Gastroesophageal sphincter (tissue), 3 donors: Measurements from ENCODE around the gene NEK6.

ENCODE experiments used
- CTCF ChIP-seq, 4 experiments: fragments of 200-600 bp in 2 of 4; fragments of 450-650 bp in 2 of 4; sonication (generic) in 1 of 4; IDR thresholded peaks; one replicate each; pipeline ENCODE4 v1.5.1; 2017 to 2019; ENCODE audit warnings: antibody characterized with exemption in 4 of 4, mild to moderate bottlenecking in 2 of 4, moderate library complexity in 2 of 4
- POLR2A ChIP-seq, 2 donors: fragments of 450-650 bp; IDR thresholded peaks; one replicate each; pipeline ENCODE4 v1.6.1; 2017; ENCODE audit warnings: antibody characterized with exemption in 2 of 2, mild to moderate bottlenecking in 2 of 2, moderate library complexity in 1 of 2

- TF ChIP-seq POLR2A (IDR thresholded peaks at IDR 0.05) = no peak
- TF ChIP-seq CTCF (IDR thresholded peaks at IDR 0.05) = no peak
Observed at GRCh38 chr9:124376329-124376728, 118.6 kb downstream of the NEK6 start.
